ES-I3 (cell line): Measurements from ENCODE around the gene CCDC34.

Experiments
- H3K36me3 ChIP-seq: 2 replicates; pipeline ENCODE4 v1.6.1; 2013; ENCODE audit warnings: mild to moderate bottlenecking, low read length, control low read depth, moderate library complexity; ENCODE audit not compliant: insufficient read depth
- H3K4me1 ChIP-seq: 2 replicates; pipeline ENCODE4 v1.6.1; 2013; ENCODE audit warnings: mild to moderate bottlenecking, control low read depth, low read length; ENCODE audit not compliant: insufficient read depth
- H3K9ac ChIP-seq: 2 replicates; pipeline ENCODE4 v1.6.1; 2013; ENCODE audit warnings: low read depth, mild to moderate bottlenecking, low read length, moderate library complexity
- H3K9me3 ChIP-seq: 2 replicates; pipeline ENCODE4 v1.6.1; 2013; ENCODE audit warnings: mild to moderate bottlenecking, low read length, moderate library complexity; ENCODE audit not compliant: control insufficient read depth, insufficient read depth

Gene CCDC34

GRCh38 chr11:27401280-27401832 lies 38.3 kb upstream of the CCDC34 start:
- Histone ChIP-seq H3K9me3 (no peaks in the 10 kb centered on the region), H3K9ac (no peak overlapping the region), H3K4me1 (peaks cover 5% of the 10 kb centered on the region; the same call in 1 of the 2 replicates), H3K36me3 (no peaks in the 10 kb centered on the region)

GRCh38 chr11:27398400-27398770 lies 35.4 kb upstream of the CCDC34 start:
- Histone ChIP-seq H3K4me1 (peaks cover 19% of the 10 kb centered on the region), H3K36me3 (no peaks in the 10 kb centered on the region), H3K9me3 (no peaks in the 10 kb centered on the region), H3K9ac (no peak overlapping the region)

GRCh38 chr11:27397624-27398399 lies 34.8 kb upstream of the CCDC34 start:
- H3K36me3 ChIP-seq: no peaks in the 10 kb centered on the region
- H3K9ac ChIP-seq: no peak overlapping the region
- H3K9me3 ChIP-seq: no peaks in the 10 kb centered on the region
- H3K4me1 ChIP-seq: peaks cover 23% of the 10 kb centered on the region

DNA sequence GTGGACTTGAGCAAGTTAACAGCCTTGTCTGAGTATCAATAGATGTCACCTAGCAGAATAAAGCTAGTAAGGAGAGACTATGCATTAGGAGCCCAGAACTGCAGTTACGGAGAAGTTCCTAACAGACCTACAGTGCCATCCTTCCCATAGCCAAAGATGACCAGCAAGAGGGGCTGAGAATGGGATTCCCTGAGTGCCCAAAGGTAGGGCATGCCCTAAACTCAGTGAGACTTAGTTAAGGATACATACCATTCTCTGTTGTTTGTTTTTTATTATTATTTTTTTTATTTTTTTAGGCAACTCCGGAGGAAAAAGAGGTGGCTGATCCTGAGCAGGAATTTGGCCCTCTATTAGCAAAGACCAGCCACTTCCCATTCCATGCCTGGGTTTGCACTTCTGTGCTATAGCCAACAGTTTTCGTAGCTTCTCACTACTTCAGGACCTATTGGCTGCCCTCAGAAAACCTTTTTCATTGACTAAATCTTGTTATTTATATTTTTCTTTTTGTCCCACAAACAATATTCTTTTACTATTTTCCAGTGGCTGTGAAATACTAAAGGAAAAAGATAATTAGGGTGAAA lies 33.3 kb upstream of the CCDC34 start:
- H3K36me3 ChIP-seq: no peaks in the 10 kb centered on the region
- no peaks in the 10 kb centered on the region for H3K9me3 ChIP-seq
- peaks cover 29% of the 10 kb centered on the region for H3K4me1 ChIP-seq
- H3K9ac ChIP-seq: no peak overlapping the region

GRCh38 chr11:27395556-27396258 lies 32.7 kb upstream of the CCDC34 start:
- H3K9ac ChIP-seq: no peak overlapping the region
- H3K36me3 ChIP-seq: no peaks in the 10 kb centered on the region
- peaks cover 34% of the 10 kb centered on the region for H3K4me1 ChIP-seq
- no peaks in the 10 kb centered on the region for H3K9me3 ChIP-seq

GRCh38 chr11:27394781-27395228 lies 31.8 kb upstream of the CCDC34 start:
- Histone ChIP-seq H3K9ac (no peak overlapping the region), H3K4me1 (peaks cover 42% of the 10 kb centered on the region)

DNA sequence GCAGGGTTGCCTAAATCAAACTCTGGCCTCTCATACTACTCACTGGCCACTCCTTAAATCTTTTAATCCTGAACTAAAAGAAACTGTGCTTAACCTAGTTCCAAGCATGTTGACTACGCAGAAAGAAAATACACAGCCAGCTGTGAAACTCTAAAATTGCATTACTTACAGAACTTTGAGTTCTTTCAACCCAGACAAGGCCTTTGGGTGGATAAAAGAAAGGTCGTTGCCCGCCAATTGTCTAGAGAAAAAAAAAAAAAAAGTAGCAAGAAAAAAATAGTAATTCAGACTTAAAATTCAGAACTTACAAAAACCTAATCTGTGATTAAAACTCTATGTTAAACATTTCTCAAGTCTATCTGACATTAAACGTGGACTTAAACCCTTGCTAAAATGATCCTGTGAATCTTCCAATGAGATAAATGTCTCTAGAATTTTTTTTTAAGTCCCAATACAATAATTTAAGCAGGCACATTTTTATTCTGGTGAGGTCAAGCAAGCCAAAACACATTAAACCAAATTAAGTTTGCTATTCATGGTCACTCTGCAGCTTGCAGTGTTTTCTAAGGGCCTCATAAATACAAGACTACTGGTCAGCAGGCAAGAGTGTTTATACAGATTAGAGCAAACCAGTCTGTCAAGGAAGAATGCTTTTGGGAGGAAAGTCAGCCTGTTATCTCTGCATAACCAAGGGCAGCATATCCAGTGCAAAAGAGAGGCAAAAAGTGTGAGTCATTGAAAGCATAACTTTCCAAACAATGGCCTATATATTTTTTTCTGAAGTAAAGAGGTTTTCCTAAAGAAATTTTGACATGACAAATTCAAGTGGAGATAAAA lies 29.5 kb upstream of the CCDC34 start:
- H3K9ac ChIP-seq: no peak overlapping the region
- H3K9me3 ChIP-seq: no peaks in the 10 kb centered on the region
- no peaks in the 10 kb centered on the region for H3K36me3 ChIP-seq
- H3K4me1 ChIP-seq: peaks cover 52% of the 10 kb centered on the region

More at GRCh38 chr11:27394781-27395228, 31.8 kb upstream of the CCDC34 start:
- Histone ChIP-seq H3K36me3 (no peaks in the 10 kb centered on the region), H3K9me3 (no peaks in the 10 kb centered on the region)

GRCh38 chr11:27391331-27392015 lies 28.5 kb upstream of the CCDC34 start:
- H3K9me3 ChIP-seq: no peaks in the 10 kb centered on the region

DNA sequence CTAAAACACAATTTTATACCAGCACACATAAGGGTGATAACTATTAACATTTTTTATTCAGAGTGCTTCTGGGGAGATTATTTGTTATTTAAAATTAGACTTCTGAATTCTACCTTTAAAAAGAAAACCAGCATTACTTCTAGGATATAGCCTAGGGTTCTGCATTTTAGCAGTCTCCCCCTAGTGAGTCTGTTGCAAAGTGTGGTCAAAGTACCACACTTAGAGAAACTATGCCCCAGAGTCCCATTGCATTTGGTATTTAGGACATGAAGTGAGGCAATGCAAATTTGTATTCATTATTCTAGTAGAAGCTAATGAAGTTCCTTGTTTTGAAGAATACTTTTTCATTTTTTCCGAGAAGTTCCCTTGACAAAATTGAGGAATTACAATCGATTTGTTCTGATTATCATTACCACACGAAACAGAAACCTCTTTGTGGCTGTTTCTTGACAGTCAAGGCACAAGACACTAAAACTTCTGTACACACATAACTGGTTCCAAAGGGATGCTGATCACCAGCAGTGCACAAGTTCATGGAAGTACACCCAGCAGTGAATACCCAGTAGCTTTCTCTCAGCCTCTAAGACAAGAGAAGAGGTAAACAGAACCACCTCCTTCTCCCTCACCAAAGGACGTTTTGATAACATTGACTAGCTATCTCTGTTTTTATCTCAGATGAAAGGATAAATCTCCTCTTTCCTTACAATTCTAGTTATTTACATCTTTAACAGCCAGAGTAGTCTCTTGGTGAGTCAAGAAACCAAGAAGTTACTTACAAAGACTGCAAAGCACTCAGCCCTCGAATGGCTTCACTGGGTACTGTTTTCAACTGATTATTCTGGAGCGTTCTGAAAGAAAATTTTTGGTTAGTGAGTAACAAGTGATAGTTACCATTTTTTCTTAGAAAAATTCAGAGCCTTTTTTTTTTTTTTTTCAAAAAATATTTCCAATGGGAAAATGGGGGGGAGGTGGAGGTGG lies 27.6 kb upstream of the CCDC34 start:
- Histone ChIP-seq H3K36me3 (no peaks in the 10 kb centered on the region), H3K9me3 (no peaks in the 10 kb centered on the region), H3K4me1 (peaks cover 49% of the 10 kb centered on the region), H3K9ac (no peak overlapping the region)

More at GRCh38 chr11:27391331-27392015, 28.5 kb upstream of the CCDC34 start:
- Histone ChIP-seq H3K4me1 (peaks cover 53% of the 10 kb centered on the region), H3K36me3 (no peaks in the 10 kb centered on the region), H3K9ac (no peak overlapping the region)

DNA sequence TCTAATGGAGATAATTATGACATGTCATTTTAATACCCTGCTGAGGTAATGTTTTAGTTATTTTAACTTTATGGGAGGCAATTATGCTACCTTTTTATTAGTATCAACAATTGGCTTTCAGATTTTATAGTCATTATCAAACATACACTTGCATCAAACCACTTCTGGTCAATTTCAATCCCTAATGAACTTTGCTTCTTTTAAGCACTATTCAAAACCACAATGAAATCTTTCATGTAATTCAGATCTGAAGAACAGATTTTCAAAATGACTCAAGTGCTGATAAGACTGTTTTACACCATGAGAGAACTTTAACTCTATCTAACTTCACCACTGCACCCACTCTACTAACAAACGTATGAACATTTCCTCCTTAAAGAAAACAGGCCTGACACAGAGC lies 25.9 kb upstream of the CCDC34 start:
- peaks cover 6% of the 10 kb centered on the region; the same call in 1 of the 2 replicates for H3K36me3 ChIP-seq
- H3K9me3 ChIP-seq: no peaks in the 10 kb centered on the region
- no peak overlapping the region for H3K9ac ChIP-seq
- peaks cover 39% of the 10 kb centered on the region for H3K4me1 ChIP-seq

DNA sequence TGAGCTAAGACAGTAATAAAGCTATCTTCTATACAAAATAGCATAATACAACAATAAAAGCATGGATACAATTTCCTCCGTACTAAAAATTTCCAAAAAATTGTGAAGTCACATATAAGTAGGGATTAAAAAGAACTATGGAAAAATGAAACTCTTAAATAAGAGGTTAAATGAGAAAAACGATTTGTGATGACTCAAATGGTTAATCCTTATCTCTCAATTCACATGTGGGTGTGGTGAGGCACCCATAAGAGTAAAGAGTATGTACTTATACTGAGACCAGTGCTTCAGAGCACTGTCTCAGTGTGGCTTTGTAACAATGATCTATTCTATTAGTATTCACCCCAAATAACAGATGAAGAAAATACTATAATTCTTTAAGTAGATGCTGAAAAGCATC lies 25.0 kb upstream of the CCDC34 start:
- Histone ChIP-seq H3K36me3 (peaks cover 6% of the 10 kb centered on the region; the same call in 1 of the 2 replicates), H3K4me1 (peaks cover 36% of the 10 kb centered on the region), H3K9ac (no peak overlapping the region), H3K9me3 (no peaks in the 10 kb centered on the region)

- Histone ChIP-seq H3K4me1 (peaks cover 30% of the 10 kb centered on the region), H3K36me3 (peaks cover 6% of the 10 kb centered on the region; the same call in 1 of the 2 replicates), H3K9me3 (no peaks in the 10 kb centered on the region), H3K9ac (no peak overlapping the region)
Observed at GRCh38 chr11:27387362-27387761, 24.3 kb upstream of the CCDC34 start.
